Endothelial cell (in vitro differentiated cells): ENCODE measurements around the gene ARHGAP26. TPM values are rescaled to one million over a fixed set of nuclear protein-coding genes. Genes with fewer than 3 reads are reported as not detected.

Source experiments
- DNase-seq: peaks from one replicate; pipeline ENCODE4 v3.0.0; 2021; ENCODE audit warnings: low spot score
- H3K27ac Mint-ChIP-seq: one replicate; pipeline ENCODE4 v1.8.0; 2021; ENCODE audit warnings: mixed read lengths, inconsistent platforms; ENCODE audit not compliant: unreplicated experiment
- H3K27me3 Mint-ChIP-seq: one replicate; pipeline ENCODE4 v1.8.0; 2021; ENCODE audit warnings: mild to moderate bottlenecking, moderate library complexity, mixed read lengths, inconsistent platforms; ENCODE audit not compliant: unreplicated experiment
- H3K36me3 Mint-ChIP-seq: one replicate; pipeline ENCODE4 v1.8.0; 2021; ENCODE audit warnings: mild to moderate bottlenecking, low read depth, mixed read lengths, inconsistent platforms; ENCODE audit not compliant: unreplicated experiment
- H3K4me1 Mint-ChIP-seq: one replicate; pipeline ENCODE4 v1.8.0; 2021; ENCODE audit warnings: mild to moderate bottlenecking, mixed read lengths, inconsistent platforms; ENCODE audit not compliant: unreplicated experiment
- H3K4me3 Mint-ChIP-seq: one replicate; pipeline ENCODE4 v1.8.0; 2021; ENCODE audit warnings: mild to moderate bottlenecking, mixed read lengths, inconsistent platforms; ENCODE audit not compliant: unreplicated experiment
- H3K9me3 Mint-ChIP-seq: one replicate; pipeline ENCODE4 v1.8.0; 2021; ENCODE audit warnings: mixed read lengths, inconsistent platforms; ENCODE audit not compliant: unreplicated experiment
- CTCF ChIP-seq: fragments of 200-600 bp; sonication (generic); IDR thresholded peaks from one replicate; pipeline ENCODE4 v1.5.0; 2021; ENCODE audit warnings: antibody characterized with exemption; ENCODE audit not compliant: unreplicated experiment
- total RNA-seq: library from RNA; stranded (reverse); fragmentation: NEBNext Ultra II Directional; extraction: Animal tissue kit (Norgen Biotek cat#: 25700); gene quantifications from one replicate; pipeline ENCODE4 v1.2.1, GENCODE V29; 2021; ENCODE audit not compliant: unreplicated experiment

ARHGAP26 gene
- total RNA-seq, 1 donor from 2014 or later: 81.5 TPM

DNA sequence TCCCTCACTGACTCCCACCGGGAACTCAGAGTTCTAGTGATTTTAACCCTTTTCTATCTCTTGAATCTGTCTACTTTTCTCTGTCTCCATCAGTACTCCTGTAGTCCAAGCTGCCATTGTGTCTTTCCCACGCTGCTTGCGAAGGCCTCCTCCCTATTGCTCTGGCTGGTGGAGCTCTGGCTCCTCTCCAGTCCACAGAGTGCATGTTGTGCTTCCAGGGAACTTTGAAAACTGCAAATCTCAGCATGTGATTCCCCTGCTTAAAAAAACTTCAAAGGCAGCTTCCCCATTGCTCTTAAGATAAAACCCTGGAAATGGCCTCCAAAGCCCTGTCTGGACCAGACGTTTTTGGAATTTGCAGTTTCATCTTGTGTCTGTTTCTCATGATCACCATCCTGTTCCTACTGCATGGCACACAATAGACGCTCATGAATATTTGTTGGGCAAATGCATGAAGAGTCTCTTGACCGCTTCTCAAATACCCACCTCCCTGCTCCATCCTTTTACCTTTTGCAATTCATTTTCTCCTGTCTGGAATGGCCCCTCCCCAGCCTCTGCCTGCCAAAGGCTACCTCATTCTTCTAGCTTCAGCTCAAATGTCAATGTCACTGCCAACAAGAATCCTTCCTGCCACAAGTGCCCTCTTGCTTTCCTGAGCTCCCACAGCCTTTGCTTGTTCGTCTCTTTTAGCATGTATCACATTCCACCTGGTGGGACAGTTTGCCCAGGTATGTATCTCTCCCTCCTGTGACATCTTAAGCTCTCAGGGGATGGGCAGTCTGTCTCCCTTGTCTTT is 293.2 kb downstream of the ARHGAP26 start:
- Mint-ChIP-seq H3K36me3 (peaks cover 34% of the 10 kb centered on the region), H3K27ac (no peak overlapping the region), H3K27me3 (peaks cover 1% of the 10 kb centered on the region), H3K4me1 (peaks cover 20% of the 10 kb centered on the region), H3K4me3 (no peak overlapping the region), H3K9me3 (no peaks in the 10 kb centered on the region)
- DNase-seq: no peak
- TF ChIP-seq CTCF: no peak

GRCh38 chr5:143064218-143064641 is 294.1 kb downstream of the ARHGAP26 start:
- Mint-ChIP-seq H3K27me3 (peaks cover 1% of the 10 kb centered on the region), H3K27ac (no peak overlapping the region), H3K36me3 (peaks cover 35% of the 10 kb centered on the region), H3K4me1 (peaks cover 20% of the 10 kb centered on the region), H3K9me3 (no peaks in the 10 kb centered on the region), H3K4me3 (no peak overlapping the region)
- DNase-seq: no peak
- TF ChIP-seq CTCF: no peak

DNA sequence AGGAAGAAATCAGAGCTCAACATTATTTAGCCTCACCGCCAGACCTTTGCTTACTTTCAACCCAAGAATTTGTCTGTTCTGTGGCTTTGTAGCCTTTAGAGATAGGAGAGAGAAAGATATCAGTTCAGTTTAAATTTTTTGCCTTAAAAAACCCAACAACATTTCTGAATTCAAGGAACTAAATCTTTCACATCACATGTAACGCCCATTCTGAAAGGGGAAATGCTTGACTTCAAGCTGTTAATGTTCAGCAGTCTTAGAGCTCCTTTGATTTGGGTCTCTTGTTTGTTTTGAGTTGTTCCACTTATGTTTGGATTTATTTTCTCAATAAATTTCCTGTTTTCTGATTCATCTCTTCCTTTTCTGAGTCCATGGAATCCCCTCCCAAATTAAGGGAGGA is 294.5 kb downstream of the ARHGAP26 start:
- no peak for TF ChIP-seq CTCF
- no peak overlapping the region for H3K4me3 Mint-ChIP-seq
- no peak for DNase-seq
- H3K36me3 Mint-ChIP-seq: peaks cover 34% of the 10 kb centered on the region
- H3K9me3 Mint-ChIP-seq: no peaks in the 10 kb centered on the region
- peaks cover 1% of the 10 kb centered on the region for H3K27me3 Mint-ChIP-seq
- H3K4me1 Mint-ChIP-seq: peaks cover 18% of the 10 kb centered on the region
- no peak overlapping the region for H3K27ac Mint-ChIP-seq

DNA sequence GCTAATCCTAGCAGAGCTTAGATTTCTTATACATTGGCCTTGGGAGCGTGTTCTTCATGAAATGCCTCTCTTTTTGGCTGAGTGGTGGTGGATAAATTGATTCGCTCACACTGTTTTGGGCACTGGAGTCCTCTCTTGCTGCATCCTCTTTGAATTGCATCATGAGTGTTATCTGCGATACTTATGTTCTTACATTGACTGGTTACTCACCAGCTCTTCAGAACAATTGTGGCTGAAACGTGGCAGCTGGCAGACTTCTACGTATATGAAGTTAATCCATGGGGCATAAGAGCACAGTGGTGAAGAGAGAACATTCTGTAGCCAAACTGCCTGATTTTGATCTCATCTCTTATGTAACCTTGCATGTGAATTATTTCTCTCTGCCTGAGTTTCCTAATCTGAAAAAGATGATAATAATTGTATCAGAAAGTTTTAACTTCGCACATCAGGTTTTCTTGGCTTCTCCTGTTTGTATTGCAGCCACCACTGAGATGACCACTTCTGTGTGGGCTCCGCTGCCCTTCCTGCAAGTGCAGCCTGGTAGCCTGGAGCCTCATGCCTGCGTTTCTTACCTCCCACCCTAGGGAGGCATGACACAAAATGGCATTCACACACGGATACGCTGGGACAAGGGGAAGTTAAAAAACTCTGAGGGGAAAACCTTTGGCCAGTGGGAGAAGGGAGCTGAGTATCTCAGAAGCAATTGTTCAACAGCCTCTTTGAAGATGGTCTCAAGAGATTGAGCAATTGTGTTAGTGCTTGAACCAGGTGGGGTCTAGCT is 295.2 kb downstream of the ARHGAP26 start:
- H3K27me3 Mint-ChIP-seq: no peaks in the 10 kb centered on the region
- H3K27ac Mint-ChIP-seq: no peak overlapping the region
- no peaks in the 10 kb centered on the region for H3K9me3 Mint-ChIP-seq
- peaks cover 11% of the 10 kb centered on the region for H3K4me1 Mint-ChIP-seq
- TF ChIP-seq CTCF: no peak
- H3K36me3 Mint-ChIP-seq: peaks cover 39% of the 10 kb centered on the region
- no peak for DNase-seq
- no peak overlapping the region for H3K4me3 Mint-ChIP-seq
